Measurements from ENCODE around the gene PELI2.
A peak's percentile ranks its signal among the peaks of the same experiment; 100 is the strongest.

The PELI2 gene

DNA sequence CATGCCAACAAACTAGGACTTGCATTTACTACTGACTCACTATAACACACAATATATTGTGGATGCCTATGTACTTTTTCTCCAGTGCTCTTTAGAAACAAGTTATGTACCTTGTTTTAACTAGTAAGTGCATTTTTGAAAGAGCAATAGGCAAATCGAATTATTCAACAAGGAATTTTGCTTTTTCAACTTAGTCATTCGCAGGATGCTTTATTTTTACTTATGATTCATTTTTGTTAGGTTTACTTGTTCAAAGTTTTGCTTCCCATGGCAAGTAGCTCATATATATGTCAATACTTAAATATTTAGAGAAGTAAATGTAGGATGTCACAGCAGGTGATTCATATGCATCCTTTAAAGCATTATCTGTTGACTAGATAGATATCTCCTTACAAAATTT, 149.8 kb downstream of the PELI2 start:
- no peak for DNase-seq

DNA sequence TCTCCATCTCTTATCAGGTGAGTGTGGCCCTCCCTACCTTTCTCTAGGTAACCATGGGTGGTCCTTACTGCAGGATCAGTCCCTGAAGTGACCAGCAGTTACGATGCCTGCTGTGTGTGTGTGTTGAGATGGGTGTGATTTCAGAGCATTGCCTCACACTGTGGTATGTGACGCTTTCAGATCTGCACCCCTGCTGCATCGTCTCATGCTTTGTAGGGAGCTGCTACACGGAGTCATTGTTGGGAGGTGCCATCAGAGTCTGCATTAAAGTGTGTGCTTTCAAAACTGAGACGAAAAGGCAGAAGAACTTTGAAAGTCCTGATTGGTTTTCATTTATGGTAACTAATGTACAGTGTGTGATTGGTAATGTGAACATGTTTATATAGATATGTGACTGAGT, 150.5 kb downstream of the PELI2 start:
- DNase-seq, result no peak

DNA sequence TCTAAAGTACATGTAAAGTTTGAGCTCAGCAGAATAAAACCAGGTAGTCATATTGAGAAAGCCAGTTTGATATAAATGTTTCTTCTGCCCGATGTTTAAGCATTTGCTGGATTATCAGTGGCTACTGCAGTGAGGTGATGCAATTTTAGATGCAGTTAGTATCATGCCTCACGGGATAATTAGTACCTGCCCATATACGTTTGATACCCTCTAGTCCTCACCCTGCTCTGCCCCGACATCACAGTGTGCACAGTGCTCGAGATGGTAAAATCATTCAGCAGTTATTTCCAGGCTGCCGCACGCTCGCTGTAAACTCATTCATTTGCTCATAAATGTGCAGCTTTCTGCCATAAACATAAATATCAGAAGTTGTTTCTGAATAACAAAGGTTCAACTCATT, 152.7 kb downstream of the PELI2 start:
- no peak for DNase-seq

DNA sequence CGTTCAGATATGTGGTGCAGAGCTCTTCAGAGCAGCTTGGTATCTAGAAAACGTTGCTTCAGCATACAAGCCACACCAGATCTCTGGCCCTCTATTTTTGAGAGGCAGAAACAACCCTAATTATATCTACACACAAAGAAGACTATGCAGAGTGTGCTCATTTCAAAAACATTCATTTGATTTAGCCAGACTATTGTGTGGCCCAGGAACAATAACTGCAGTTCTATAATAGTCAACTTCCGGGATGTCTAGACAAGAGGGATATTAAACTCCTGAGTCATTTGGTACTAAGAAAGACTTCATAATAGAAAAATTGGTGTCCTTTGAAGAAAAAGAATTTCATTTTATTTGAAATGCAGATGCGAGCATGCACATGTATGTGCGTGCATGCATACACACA, 153.8 kb downstream of the PELI2 start:
- peak; percentile 5 for DNase-seq

DNA sequence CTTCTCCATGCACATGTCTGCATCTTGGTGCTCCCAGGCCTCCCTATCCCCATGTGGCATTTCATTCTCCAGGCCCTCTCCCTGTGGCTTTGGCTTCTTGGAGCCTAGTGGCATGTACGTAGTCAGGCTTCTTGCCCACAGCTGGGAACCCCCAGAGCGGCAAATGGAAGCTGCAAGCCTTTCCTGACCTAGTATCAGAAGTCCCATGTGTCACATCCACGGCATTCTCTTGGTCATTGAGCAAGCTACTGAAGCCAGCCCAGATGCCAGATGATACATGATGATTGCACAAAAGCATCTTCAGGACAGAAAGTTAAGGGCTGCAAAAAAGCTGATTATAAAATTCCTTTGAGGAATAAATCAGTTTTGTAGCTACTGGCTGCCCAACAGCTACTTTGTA, 154.9 kb downstream of the PELI2 start:
- no peak for DNase-seq

DNA sequence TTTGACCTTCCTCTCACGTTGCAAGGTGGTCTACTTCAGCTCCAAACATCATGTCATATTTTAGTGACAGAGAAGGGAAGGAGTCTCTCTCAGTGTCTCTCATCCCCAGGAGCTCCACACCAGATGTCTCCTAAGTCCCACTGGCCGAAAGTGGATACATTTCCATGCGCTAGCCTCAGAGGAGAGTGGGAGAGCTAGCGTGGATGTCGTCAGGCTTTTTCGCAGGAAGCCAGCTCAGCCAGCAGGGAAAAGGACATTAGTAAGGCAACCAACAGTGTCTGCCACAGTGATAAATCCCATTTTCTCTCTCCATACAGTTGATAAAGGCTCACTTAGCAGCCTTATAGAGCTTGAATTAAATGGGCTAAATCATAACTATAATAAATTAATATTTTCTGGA, 155.7 kb downstream of the PELI2 start:
- no peak for DNase-seq

DNA sequence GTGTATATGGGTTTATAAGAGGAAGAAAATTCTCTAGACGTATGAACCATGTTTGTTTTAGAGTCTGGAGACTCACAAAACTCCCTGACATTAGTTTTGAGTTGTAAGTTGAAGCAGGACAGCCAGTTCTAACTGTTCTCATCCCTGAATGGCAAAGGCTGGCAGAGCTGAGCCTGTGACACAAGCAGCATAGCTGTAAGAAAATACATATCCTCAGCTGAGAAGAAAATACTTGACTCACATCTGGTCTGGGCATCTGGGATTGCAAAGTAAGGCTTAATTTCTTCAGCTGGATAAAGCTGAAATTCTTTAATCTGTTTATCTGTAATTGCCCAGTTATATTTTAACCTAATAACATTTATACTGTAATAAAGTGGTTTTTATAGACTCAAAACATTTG, 156.3 kb downstream of the PELI2 start:
- no peak for DNase-seq

DNA sequence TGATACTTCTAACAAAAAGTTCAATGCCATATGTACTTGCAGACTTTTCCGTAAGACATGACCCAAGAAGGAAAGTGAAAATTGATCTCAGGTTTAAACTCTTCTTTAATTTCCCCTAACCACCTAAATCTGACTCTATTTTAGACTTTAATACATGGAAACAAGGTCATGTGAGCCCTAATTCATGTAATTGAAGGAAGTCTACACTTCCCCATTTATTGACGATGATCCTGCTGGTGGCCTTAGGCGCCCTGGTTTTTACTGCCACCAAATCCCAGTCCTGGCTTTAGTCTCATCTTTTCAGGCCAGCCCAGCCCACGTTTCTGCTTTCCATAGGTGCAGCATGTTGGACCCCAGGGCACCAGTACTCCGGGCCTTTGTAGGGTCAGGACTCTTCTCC, 157.9 kb downstream of the PELI2 start:
- DNase-seq, result no peak

DNA sequence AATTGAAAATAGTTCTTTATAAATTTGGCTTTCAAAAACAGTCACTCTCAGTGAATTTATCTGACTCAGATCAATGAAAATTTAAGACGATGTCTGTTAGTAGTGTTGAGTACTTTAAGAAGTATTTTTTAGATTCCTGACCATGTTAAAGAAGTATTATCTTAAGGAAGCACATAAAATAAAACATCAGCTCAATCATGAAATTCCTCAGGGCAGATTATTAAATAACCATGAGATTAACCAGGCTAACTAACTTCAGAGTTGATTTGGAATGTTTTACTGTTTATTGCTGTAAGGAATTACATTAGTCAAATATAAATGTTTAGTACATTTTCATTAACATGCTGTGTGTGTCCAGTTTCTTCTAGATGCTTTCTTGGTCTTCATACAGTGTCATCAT, 160.2 kb downstream of the PELI2 start:
- no peak for DNase-seq

DNA sequence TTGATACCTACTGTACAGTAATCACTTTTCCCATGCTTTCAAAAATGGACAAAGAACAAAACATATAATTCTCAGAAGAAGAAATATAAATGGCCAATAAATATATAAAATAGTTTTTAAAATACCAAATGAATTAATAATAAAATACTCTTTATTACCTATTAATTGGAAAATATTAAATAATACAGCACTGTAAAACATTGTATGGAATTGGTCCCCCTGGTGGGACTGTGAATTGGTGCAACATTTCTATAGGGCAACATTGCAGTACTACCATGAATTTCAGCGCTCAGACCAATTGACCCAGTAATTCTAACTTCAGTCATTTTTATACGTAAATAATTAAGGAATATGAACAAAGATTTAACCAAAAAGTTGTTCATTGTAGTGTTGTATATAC, 162.6 kb downstream of the PELI2 start:
- no peak for DNase-seq

DNA sequence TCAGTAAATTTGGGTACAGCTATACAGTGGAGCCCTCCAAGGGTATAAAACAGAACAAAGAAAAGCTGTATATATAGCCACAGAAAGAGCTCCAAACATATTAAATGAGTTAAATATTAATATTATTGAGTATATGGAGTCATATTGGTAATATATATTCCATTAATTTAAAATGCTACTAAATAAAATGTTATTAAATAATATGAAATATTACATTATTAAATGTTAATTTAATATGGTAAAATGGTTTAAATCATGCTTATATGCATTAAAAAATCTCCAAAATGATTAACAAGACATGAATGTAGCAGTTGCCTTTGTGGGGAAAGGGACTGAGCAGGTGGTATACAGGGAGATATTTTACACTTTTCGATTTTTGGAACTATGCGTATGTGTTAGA, 164.0 kb downstream of the PELI2 start:
- no peak for DNase-seq

DNA sequence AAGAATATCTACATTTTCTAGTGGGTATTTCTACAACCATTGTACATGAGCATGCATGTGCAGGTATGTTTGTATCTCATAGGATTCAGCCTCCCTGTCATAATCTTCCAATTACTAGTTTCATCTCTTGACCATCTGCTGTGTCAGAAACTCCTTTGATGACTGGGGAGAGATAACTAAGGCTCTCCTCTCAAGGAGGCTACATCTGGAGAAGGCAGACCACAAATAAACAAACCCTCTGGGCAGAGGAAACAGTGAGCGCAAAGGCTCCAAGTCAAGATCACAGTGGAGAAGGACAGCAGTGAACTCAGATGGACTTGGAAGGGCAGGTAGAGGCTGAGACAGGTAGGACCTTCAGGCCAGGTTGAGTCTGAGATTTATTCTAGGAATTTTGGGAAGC, 166.4 kb downstream of the PELI2 start:
- no peak for DNase-seq

DNA sequence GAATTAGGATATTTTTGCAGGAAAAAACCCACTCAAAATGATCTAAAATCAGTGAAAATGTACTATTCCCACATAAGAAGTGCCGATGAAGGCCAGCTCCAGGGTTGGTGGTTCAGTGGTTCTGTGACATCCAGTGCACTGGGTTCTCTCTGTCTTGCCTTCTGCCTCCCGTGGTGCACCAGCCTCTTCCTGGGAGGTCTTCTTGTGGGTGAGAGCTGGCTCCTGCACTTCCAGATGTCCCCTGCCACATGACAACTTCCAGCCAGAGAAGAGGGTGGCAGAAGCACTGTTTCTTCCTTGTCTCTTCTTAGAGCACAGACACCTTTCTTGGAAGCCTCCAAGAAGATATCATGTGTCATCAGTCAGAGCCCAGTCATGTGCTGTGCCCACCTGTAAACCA, 170.9 kb downstream of the PELI2 start:
- no peak for DNase-seq

DNA sequence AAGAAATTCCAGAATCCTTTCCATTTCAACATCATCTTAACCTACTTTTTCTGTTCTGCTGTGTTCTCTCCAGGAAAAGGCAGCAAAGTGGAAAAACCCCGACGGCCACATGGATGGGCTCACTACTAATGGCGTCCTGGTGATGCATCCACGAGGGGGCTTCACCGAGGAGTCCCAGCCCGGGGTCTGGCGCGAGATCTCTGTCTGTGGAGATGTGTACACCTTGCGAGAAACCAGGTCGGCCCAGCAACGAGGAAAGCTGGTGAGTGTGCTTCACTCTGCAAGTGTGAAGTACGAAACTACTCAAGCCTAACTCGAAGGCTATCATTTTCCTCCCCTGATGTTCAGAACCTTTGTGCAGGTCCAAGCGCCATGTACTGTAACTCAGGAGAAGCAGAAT, 172.0 kb downstream of the PELI2 start:
- no peak for DNase-seq

DNA sequence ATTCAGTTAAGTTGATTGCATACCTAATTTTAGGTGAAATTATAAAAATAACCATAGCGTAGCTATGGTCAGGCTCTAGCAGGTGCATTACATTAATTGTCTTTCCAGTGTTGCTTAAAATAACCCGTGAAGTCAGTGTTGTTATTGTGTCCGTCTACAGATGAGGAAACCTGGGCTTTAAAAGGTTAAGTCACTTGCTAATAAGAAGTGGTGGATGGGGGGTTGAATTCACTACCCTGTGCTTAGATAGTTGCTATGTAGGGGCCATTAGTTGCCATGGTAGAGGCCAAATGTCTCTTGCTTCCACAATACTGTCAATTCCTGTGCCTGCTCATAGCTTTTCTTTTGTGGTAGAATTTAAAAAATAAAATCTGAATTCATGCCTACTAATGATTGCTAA, 174.8 kb downstream of the PELI2 start:
- DNase-seq, result no peak

DNA sequence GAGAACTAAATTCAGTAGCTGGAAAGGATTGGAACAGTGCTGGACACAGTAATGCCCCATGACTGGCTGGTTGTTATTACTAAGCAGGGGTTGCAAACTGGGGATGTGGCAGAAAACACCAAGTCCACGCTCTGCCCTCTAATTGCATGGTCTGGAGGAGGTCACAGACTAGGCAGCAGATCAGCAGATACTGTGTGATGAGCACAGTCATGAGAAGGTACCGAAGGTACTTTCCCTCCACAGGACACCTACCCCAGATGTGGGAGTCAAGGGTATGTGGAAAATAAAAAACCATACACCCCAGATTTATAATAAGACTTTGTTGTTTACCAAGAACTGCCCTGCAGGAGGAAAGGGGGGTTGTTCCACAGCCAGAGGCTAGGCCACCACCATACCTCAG, 175.3 kb downstream of the PELI2 start:
- no peak for DNase-seq

DNA sequence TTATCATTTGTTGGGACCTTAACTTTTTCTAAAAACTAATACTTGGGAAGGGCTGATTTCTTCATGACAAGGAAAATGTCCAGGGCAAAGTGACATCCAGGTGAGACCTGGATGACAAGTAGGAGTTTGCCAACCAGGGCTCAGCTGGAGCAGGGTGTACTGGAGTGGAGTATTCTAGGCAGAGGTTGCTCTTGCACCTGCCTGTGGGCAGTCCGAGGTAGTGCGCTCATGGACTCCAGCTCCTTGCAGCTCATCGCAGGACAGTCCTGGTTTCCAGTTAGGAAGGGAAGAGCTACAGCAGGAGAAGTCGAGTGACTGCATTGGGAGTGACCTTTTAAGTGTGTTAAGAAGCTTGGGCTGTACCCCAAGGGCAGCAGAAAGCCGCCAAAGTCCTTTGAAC, 175.9 kb downstream of the PELI2 start:
- DNase-seq, result no peak

DNA sequence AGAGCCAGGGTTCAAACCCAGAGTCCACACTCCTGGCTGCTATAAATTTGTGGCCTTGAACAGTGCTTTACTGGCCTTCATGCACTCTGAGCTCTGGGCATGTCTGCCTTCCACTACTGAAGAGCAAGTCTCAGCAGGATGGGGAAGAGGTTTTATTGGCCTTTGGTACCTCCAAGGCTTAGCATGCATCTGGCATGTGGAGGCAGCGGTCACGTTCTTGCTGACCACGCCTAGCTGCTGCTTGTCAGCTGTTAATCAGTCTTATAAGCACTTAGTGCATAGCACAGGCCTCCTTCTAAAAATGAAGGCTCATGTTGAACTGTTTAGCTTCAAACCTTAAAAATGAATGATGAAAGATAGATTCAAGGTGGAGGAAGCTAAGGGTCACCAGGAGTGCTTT, 177.5 kb downstream of the PELI2 start:
- DNase-seq, result no peak

DNA sequence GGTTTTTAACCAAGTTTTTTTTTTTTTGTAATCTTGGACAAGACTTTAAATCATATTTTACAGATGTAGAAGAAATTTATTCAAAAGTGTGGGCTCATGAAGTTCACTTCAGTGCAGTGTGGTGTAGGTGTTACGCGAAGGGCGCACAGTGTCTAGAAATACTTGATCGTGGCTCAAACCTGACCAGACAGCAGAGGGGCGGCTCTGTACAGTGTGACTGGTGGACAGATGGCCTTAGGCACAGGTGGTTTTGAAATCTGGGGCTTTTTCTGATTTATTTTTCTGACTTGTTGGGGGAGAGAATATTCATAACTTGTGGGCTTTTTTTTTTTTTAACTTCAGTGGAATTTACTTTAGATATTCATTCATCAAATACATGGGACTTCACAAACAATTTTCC, 179.2 kb downstream of the PELI2 start:
- DNase-seq, result no peak

DNA sequence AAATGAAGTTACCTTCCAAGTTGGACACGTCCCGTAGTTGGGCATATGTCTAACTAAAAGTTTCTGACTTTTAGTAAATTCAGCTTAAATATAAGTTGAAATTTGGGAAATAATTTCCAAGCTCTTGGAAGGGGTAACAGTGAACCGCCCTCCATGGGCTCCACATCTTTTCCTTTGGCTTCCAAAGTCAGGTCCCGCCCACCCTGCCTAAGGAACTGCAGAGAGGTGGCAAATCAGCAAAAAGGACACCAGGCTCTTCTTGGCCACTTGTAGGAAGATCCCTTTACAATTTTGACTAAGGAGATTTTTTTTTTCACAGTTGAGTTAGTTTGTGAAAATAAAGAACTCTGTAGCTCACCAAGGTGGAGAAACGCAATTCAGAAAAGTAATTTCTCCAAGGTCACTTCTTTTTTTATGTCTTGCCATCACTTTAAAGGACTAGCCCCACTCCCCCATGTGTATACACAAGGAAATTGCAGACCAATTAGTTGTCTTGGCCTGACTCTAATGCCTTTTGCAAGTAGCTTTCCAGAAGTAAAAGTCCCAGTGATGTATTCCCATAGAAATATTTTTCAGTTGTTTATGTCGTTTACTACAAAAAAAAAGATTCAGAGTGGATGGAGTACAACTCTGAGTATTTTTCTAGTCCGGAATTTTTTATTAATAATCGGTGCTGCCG, 181.2 kb downstream of the PELI2 start:
- DNase-seq, result peak; percentile 15

DNA sequence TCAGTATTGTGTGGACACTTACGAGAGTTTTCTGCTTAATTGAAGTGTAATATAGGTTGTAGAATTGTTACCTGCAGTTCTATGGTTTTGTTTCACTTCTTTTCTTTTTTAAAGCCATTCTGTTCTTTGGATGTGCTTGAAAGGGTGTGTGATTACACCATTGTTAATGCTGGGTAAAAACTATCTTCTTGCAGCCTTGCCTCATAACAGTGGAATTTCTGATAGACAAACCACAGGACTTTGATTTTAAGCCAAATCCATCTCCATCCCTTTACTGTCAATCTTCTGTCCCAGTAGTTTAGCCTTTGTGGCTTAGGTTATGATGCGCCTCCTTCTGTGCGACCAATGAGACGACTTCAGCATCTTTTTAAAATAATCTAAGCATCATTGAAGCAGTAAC, 182.3 kb downstream of the PELI2 start:
- DNase-seq, result peak; percentile 90

DNA sequence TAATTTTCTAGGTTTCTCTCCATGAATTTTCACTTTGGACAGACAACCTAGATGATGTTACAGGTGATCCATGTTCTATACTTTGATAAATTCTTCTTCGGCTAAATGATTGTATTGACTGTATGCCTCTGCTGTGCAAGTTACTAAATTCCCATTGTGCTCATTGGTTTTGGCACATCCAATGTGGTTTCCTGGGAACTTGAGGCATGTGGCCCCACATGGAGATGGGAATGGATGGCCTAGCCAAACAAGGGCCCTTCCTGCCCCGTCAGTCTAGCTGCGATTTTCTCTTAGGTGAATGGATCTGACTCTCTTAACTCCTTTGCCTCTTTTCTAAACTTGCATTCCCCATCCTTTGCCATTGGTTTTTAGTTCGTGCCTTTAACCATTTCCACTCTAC, 186.2 kb downstream of the PELI2 start:
- DNase-seq, result no peak

DNA sequence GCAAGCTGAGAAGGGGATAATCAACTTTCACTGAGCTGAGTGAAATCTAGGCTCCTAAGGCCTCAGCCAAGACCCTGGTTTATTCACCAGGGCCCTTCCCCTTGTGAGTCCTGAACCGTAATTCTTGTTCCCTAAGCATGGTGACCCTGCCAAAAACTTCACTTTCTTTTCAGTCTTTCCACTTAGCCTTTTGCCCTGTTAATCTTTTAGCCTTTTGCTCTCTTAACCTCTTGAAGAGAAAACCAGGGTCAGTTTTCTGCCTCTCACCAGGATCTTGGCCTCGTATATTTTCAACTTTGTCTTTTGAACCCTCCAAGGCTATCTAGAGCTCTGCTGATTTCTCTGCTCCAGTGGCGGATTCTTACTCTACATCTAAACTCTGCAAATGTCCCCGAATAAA, 191.0 kb downstream of the PELI2 start:
- DNase-seq, result no peak

DNA sequence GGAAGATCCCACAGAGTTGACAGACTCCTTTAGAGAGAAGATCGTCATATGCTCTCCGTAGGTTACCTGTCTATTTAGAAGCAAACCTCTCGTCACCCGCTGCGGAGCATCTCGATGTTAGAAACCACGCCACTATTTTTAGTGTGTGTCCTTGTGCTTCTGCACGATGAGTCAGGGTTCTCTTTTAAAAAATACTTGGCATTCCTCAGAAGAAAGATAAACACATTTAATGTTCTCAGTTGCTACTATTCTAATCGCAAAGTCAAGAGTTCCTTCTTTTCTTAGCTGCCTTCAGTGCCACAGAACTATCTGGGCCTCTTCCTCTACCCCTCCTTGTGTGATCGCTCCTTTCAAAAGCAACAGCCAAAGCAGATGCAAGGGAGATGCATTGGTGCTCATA, 192.4 kb downstream of the PELI2 start:
- no peak for DNase-seq

DNA sequence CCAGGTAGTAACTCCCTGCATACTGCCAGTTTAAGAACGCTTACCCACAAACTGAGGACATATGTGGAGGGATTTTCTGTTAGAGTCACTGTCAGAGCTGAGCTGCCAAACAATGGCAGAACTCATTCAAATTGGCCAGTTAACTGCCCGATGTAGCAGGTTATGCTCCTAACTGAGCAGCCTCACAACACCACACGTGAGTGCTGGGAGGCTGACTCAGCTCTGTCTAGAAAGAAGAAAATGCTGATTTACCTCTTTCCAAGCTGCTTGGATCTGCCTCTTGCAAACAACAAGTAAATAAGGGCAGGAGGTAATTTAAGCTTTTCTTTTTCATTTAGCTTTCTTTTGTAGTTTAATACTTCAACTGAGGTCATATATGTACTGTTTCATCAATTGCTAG, 195.6 kb downstream of the PELI2 start:
- no peak for DNase-seq
